ENCODE results near the gene RXFP3.
"Not testable (repeated sequence)": the region's sequence is repeated elsewhere in the genome, so short reads cannot be mapped to it uniquely, and the experiment has no call there.

GRCh38 chr5:33906248-33906647, 29.9 kb upstream of the RXFP3 start:
- not testable (repeated sequence) for TF ChIP-seq CTCF (IDR thresholded peaks at IDR 0.05; ENCODE audit: low read depth, low read length); POLR2A (IDR thresholded peaks at IDR 0.05; ENCODE audit: extremely low read depth, insufficient read length)
